ENCODE data around the gene IL22RA2. TPM values are rescaled to one million over a fixed set of nuclear protein-coding genes. Genes with fewer than 3 reads are reported as not detected.

The IL22RA2 gene
- total and polyA plus RNA-seq, 3 donors from 2014 or later: not detected

DNA sequence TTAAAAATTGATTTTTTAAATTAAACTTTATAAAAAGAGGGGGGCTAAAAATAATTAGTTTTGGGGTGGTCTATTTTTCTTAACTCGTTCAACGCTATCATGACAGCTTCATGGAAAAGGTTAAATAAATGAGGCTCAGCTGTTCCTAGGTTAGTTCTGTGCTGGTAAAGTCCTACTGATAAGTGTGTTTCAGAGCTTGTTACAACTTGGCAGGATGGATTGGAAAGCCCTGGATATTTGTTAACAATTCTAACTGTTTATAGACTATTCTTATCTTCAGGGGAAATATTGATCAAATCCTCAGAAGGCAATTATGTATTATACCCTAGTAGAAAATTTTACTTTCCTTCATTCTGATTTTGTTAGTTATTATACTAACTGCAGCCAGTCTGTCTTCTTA is 50.4 kb downstream of the IL22RA2 start:
- 79 to 85% methylated on average over 2 of the region's 2 CpGs for WGBS, 2 donors
- intact Hi-C loops (cut with DNase I; ENCODE audit: low total_unique reads): no loop called here
- no peak overlapping the region for H3K27ac ChIP-seq
- no peaks in the 10 kb centered on the region for H3K4me1 ChIP-seq
- no peaks in the 10 kb centered on the region for H3K9me3 ChIP-seq
- TF ChIP-seq CTCF (IDR thresholded peaks at IDR 0.05): no peak
- TF ChIP-seq POLR2A (IDR thresholded peaks at IDR 0.05): no peak
- no peak overlapping the region for H3K4me3 ChIP-seq
- no peak for DNase-seq
- no peaks in the 10 kb centered on the region for H3K27me3 ChIP-seq
- H3K36me3 ChIP-seq (ENCODE audit: low read depth, missing control alignments): no peaks in the 10 kb centered on the region

DNA sequence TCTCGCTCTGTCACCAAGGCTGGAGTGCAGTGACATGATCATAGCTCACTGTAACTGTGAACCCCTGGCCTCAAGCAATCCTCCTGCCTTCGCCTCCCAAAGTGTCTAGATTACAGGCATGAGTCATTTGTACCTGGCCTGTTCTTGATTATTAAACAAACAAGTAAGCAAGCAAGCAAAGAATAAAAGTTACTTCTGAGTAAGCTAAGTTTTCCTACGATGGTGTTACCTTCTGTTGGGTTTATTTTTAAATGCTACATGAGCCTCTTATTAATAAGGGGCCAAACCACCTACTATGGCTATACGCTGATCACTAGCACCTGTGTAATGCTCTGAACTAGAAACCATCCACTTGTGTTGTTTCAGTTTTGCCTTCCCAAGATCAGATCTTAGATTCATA is 50.8 kb downstream of the IL22RA2 start:
- intact Hi-C loops (cut with DNase I; ENCODE audit: low total_unique reads): no loop called here
- TF ChIP-seq POLR2A (IDR thresholded peaks at IDR 0.05) (no peak), CTCF (IDR thresholded peaks at IDR 0.05) (no peak)

DNA sequence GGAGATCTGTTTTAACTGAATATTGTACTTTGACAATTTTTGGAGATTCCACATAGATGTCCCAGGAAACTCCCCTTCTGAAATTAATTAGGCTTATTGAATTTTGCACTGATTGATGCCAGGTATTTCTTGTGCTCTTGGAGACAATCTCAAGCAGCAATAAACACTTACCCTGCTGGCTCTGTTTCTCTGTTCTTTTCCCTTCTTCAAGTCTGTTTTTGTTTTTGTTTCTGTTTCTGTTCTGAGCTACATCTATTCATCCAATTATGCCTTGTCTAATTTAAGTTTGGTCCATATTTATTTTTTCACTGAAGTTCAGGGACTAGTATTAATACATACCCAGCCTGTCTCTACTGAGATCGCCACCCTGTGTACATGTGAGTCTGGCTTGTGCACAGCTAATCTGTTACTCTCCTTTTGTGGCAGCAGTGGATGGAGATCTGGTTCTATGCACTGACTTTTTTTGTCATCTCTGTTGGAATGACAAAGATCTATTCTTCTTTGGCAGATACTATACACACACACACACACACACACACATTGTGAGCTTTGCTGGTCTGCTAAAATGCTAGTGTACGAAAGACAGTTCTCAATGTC is 51.9 kb downstream of the IL22RA2 start:
- no peaks in the 10 kb centered on the region for H3K9me3 ChIP-seq
- DNase-seq: no peak
- WGBS, 2 donors: 54 to 55% methylated on average over 2 of the region's 2 CpGs
- no peaks in the 10 kb centered on the region for H3K36me3 ChIP-seq (ENCODE audit: low read depth, missing control alignments)
- TF ChIP-seq CTCF (IDR thresholded peaks at IDR 0.05) (no peak), POLR2A (IDR thresholded peaks at IDR 0.05) (no peak)
- no peaks in the 10 kb centered on the region for H3K27me3 ChIP-seq
- intact Hi-C loops (cut with DNase I; ENCODE audit: low total_unique reads): no loop called here
- H3K27ac ChIP-seq: no peak overlapping the region
- H3K4me1 ChIP-seq: no peaks in the 10 kb centered on the region
- no peak overlapping the region for H3K4me3 ChIP-seq

More for the DNA sequence above, 50.8 kb downstream of the IL22RA2 start:
- no peak overlapping the region for H3K4me3 ChIP-seq
- WGBS, 2 donors: 77 to 97% methylated on average over 4 of the region's 4 CpGs
- no peaks in the 10 kb centered on the region for H3K27me3 ChIP-seq
- no peaks in the 10 kb centered on the region for H3K9me3 ChIP-seq
- no peak for DNase-seq
- H3K27ac ChIP-seq: no peak overlapping the region
- H3K36me3 ChIP-seq (ENCODE audit: low read depth, missing control alignments): no peaks in the 10 kb centered on the region
- no peaks in the 10 kb centered on the region for H3K4me1 ChIP-seq

GRCh38 chr6:137120748-137121147 is 52.7 kb downstream of the IL22RA2 start:
- Histone ChIP-seq H3K27ac (no peak overlapping the region), H3K27me3 (no peaks in the 10 kb centered on the region), H3K4me1 (no peaks in the 10 kb centered on the region), H3K4me3 (no peak overlapping the region), H3K36me3 (ENCODE audit: low read depth, missing control alignments) (no peaks in the 10 kb centered on the region), H3K9me3 (no peaks in the 10 kb centered on the region)
- TF ChIP-seq POLR2A (IDR thresholded peaks at IDR 0.05): no peak
- TF ChIP-seq CTCF (IDR thresholded peaks at IDR 0.05): no peak
- intact Hi-C loops (cut with DNase I; ENCODE audit: low total_unique reads): no loop called here
- no peak for DNase-seq

All from testis (tissue), 3 donors.